Fibroblast of skin of left biceps (primary cell): ENCODE results near the gene SLC2A11.
A peak's percentile ranks its signal among the peaks of the same experiment; 100 is the strongest.
"Not testable (repeated sequence)": the region's sequence is repeated elsewhere in the genome, so short reads cannot be mapped to it uniquely, and the experiment has no call there.

Experiments used
- DNase-seq, 2 experiments: peaks; one replicate each; pipeline ENCODE4 v3.0.0-alpha.2; 2013; ENCODE audit warnings: low read depth in 2 of 2

The SLC2A11 gene

GRCh38 chr22:23908587-23909205 is 51.0 kb downstream of the SLC2A11 start:
- no peak for DNase-seq

GRCh38 chr22:23909296-23909898 is 51.7 kb downstream of the SLC2A11 start:
- no peak for DNase-seq

GRCh38 chr22:23910496-23911190 is 53.0 kb downstream of the SLC2A11 start:
- DNase-seq = no peak

- no peak for DNase-seq
These were observed 53.8 kb downstream of the SLC2A11 start for GRCh38 chr22:23911318-23911980.

- no peak for DNase-seq
These were observed 54.7 kb downstream of the SLC2A11 start for GRCh38 chr22:23912293-23912903.

- DNase-seq = no peak
These were observed 55.6 kb downstream of the SLC2A11 start for GRCh38 chr22:23913306-23913660.

- DNase-seq = peak; percentile 94 to 95
These were observed 56.1 kb downstream of the SLC2A11 start for GRCh38 chr22:23913661-23914353.

- no peak for DNase-seq
These were observed 57.6 kb downstream of the SLC2A11 start for GRCh38 chr22:23915290-23915689.

GRCh38 chr22:23920267-23920611 is 62.6 kb downstream of the SLC2A11 start:
- DNase-seq = not testable (repeated sequence)

GRCh38 chr22:23921586-23922201 is 64.0 kb downstream of the SLC2A11 start:
- DNase-seq = not testable (repeated sequence)

- no peak for DNase-seq
These were observed 65.2 kb downstream of the SLC2A11 start for GRCh38 chr22:23922921-23923320.

GRCh38 chr22:23925020-23925606 is 67.4 kb downstream of the SLC2A11 start:
- no peak for DNase-seq

GRCh38 chr22:23926561-23926960 is 68.9 kb downstream of the SLC2A11 start:
- DNase-seq = no peak
